K562 (cell line): ENCODE results near the gene ZNF716. TPM values are rescaled to one million over a fixed set of nuclear protein-coding genes. Genes with fewer than 3 reads are reported as not detected.
"Not testable (repeated sequence)": the region's sequence is repeated elsewhere in the genome, so short reads cannot be mapped to it uniquely, and the experiment has no call there.

Experiments
- ATAC-seq: fragments of 200-7000 bp; cut with Tn5 transposase; 3 replicates; pipeline ENCODE4 v1.9.1; 2020; ENCODE audit warnings: moderate library complexity
- BruUV-seq: library from RNA; stranded (reverse); fragments of 400-500 nt; replicated peaks from 2 replicates; lab custom pipeline; 2021; lab: Mats Ljungman, UMichigan
- CTCF ChIA-PET: fragments of 300-600 bp; formaldehyde crosslinking; extraction: SDS; loops from one replicate; lab custom pipeline; 2021; ENCODE audit warnings: low intra/inter-chr PET ratio; lab: Yijun Ruan, JAX
- POLR2A ChIA-PET: fragments of 300-600, 350-650 bp; sonication (Branson Sonifier 250); formaldehyde crosslinking; extraction: SDS; loops from one replicate; lab custom pipeline; 2021; ENCODE audit warnings: antibody characterized with exemption, inconsistent platforms; lab: Yijun Ruan, JAX
- DNase-seq, 4 experiments: peaks; one replicate each; pipeline versions ENCODE4 v3.0.0 to v3.0.0-alpha.2; 2011 to 2018; ENCODE audit warnings: low spot score in 3 of 4, mixed read lengths in 3 of 4; ENCODE audit errors: extremely low read depth in 1 of 4
- FAIRE-seq: peaks from 2 replicates; lab custom pipeline; 2011; peaks lifted over from hg19 to GRCh38; lab: Jason Lieb, UNC
- H2AFZ ChIP-seq: 2 replicates; pipeline ENCODE4 v1.6.0; 2011; ENCODE audit warnings: low read depth, low read length, control low read depth, inconsistent platforms
- H3K27ac ChIP-seq: fragments of 200-600 bp; 3 replicates; pipeline ENCODE4 v1.8.0; 2011; ENCODE audit warnings: low read depth, mild to moderate bottlenecking, control low read depth, inconsistent platforms, low read length, moderate library complexity, mixed read lengths; ENCODE audit errors: extremely low read depth
- H3K27me3 ChIP-seq, 2 experiments: fragments of 300-600 bp in 1 of 2; 2 replicates in 1 of 2; 3 replicates in 1 of 2; pipeline versions ENCODE4 v1.6.0 to v1.8.0; 2011; ENCODE audit warnings: inconsistent platforms in 2 of 2, low read length in 2 of 2, mild to moderate bottlenecking in 1 of 2, mixed read lengths in 1 of 2, moderate library complexity in 1 of 2; ENCODE audit not compliant: control insufficient read depth in 2 of 2, insufficient read depth in 2 of 2
- H3K36me3 ChIP-seq: fragments of 300-600 bp; 3 replicates; pipeline ENCODE4 v1.8.0; 2011; ENCODE audit warnings: mild to moderate bottlenecking, low read length, inconsistent platforms; ENCODE audit not compliant: control insufficient read depth, insufficient read depth
- H3K4me1 ChIP-seq, 2 experiments: fragments of 200-600 bp in 1 of 2; replicated peaks in 1 of 2; 2 replicates in 1 of 2; 3 replicates in 1 of 2; pipeline versions ENCODE4 v1.5.1 to v1.8.0; 2011; ENCODE audit warnings: inconsistent platforms in 2 of 2, low read length in 2 of 2, mild to moderate bottlenecking in 1 of 2, mixed read lengths in 1 of 2, moderate library complexity in 1 of 2; ENCODE audit not compliant: control insufficient read depth in 2 of 2, insufficient read depth in 2 of 2
- H3K4me2 ChIP-seq: 2 replicates; pipeline ENCODE4 v1.6.1; 2011; ENCODE audit warnings: low read length, control low read depth, inconsistent platforms, mixed read lengths; ENCODE audit not compliant: insufficient read depth
- H3K4me3 ChIP-seq: fragments of 200-600 bp; sonication (generic), shearing (Covaris generic); 2 replicates; pipeline ENCODE4 v1.5.1; 2016; ENCODE audit warnings: control low read depth, inconsistent platforms
- H3K79me2 ChIP-seq: fragments of 200-600 bp; 3 replicates; pipeline ENCODE4 v1.8.0; 2011; ENCODE audit warnings: low read length, inconsistent platforms; ENCODE audit not compliant: control insufficient read depth, insufficient read depth
- H3K9ac ChIP-seq, 2 experiments: 2 replicates each; pipeline versions ENCODE4 v1.6.0 to v1.6.1; 2011; ENCODE audit warnings: low read depth in 2 of 2, low read length in 2 of 2, control low read depth in 1 of 2, inconsistent platforms in 1 of 2, mild to moderate bottlenecking in 1 of 2, mixed read lengths in 1 of 2; ENCODE audit not compliant: insufficient read depth in 1 of 2
- H3K9me1 ChIP-seq: one replicate; pipeline ENCODE4 v1.6.0; 2011; ENCODE audit warnings: inconsistent platforms, mild to moderate bottlenecking, low read length, moderate library complexity; ENCODE audit not compliant: control insufficient read depth, insufficient read depth
- H3K9me3 ChIP-seq: replicated peaks from 2 replicates; pipeline ENCODE4 v1.5.1; 2011; ENCODE audit warnings: low read depth, low read length, inconsistent platforms; ENCODE audit not compliant: control insufficient read depth, insufficient read depth
- H4K20me1 ChIP-seq: replicated peaks from 2 replicates; pipeline ENCODE4 v1.6.1; 2011; ENCODE audit warnings: low read length, inconsistent platforms, mixed read lengths; ENCODE audit not compliant: control insufficient read depth, insufficient read depth
- CGGBP1 ChIP-seq: fragments of 250-450 bp; sonication (Bioruptor Pico); IDR thresholded peaks from 2 replicates; pipeline ENCODE4 v1.9.0; 2021; ENCODE audit warnings: mild to moderate bottlenecking
- KAT2B ChIP-seq: IDR thresholded peaks from one replicate; pipeline ENCODE4 v1.6.1; 2012; ENCODE audit warnings: low read depth, mild to moderate bottlenecking, control low read depth, inconsistent platforms, low read length, moderate library complexity
- MCM5 ChIP-seq: fragments of 450-650 bp; IDR thresholded peaks from 2 replicates; pipeline ENCODE4 v1.6.1; 2016; ENCODE audit warnings: low read depth
- MLX ChIP-seq, 2 experiments: fragments of 450-650 bp in 1 of 2; sonication (generic) in 1 of 2; formaldehyde crosslinking; conservative IDR thresholded peaks; 2 replicates each; pipeline versions ENCODE4 v1.4.0 to v1.8.1; 2020 to 2022; ENCODE audit warnings: mild to moderate bottlenecking in 1 of 2, missing genetic modification reagents in 1 of 2
- PTTG1 ChIP-seq: fragments of 450-650 bp; IDR thresholded peaks from 2 replicates; pipeline ENCODE4 v1.6.1; 2016; ENCODE audit warnings: low read depth, mild to moderate bottlenecking, missing genetic modification characterization, missing compliant biosample characterization
- YY1 ChIP-seq, 3 experiments: IDR thresholded peaks; 2 replicates each; pipeline ENCODE4 v1.6.1; 2011; ENCODE audit warnings: low read length in 2 of 3, mild to moderate bottlenecking in 2 of 3, moderate library complexity in 2 of 3, borderline replicate concordance in 1 of 3, control low read depth in 1 of 3, low read depth in 1 of 3; ENCODE audit not compliant: insufficient read depth in 3 of 3, insufficient replicate concordance in 2 of 3, control insufficient read depth in 1 of 3, insufficient read length in 1 of 3; ENCODE audit errors: extremely low read depth in 1 of 3
- WGBS: fragments of 100-300 bp; shearing (Covaris generic); methylation state at CpG from one replicate; pipeline ENCODE4 v1.1.6; 2016; ENCODE audit warnings: low coverage, mixed read lengths; ENCODE audit not compliant: insufficient coverage; ENCODE audit errors: missing lambda C conversion rate; 5-methylcytosine and 5-hydroxymethylcytosine counted together
- in situ Hi-C: fragments of 300-500 bp; cut with MboI; formaldehyde crosslinking; loops from 4 replicates; pipeline ENCODE4 v1.15.0; 2018; ENCODE audit warnings: inconsistent platforms, mixed read lengths
- intact Hi-C: fragments of 100-400 bp; cut with micrococcal nuclease; formaldehyde crosslinking; loops from 2 replicates; pipeline ENCODE4 v1.14.2; 2022
- polyA plus RNA-seq, 8 experiments: library from polyadenylated mRNA; depleted of rRNA in 4 of 8; stranded (reverse) in 5 of 8; unstranded in 3 of 8; fragments of >200 nt; fragmentation: Nextera tagmentation in 2 of 8; fragmentation: Illumina TruSeq in 1 of 8; extraction: Ambion mirVana in 2 of 8; extraction: Trizol in 1 of 8; gene quantifications; 2 replicates each; pipeline versions ENCODE4 v1.2.1 to v1.2.3, GENCODE V29; 2011 to 2014; ENCODE audit warnings: inconsistent platforms in 1 of 8, missing spikeins in 1 of 8
- total RNA-seq, 7 experiments: library from RNA; depleted of rRNA in 6 of 7; stranded (reverse); fragments of >200 nt in 6 of 7; fragmentation: Illumina TruSeq in 2 of 7; extraction: Trizol in 2 of 7; gene quantifications; 2 replicates each; pipeline versions ENCODE4 v1.2.1 to v1.2.3, GENCODE V29; 2011 to 2021; ENCODE audit warnings: low replicate concordance in 1 of 7

Gene ZNF716
- total and polyA plus RNA-seq, 9 of the 15 experiments (the other 6 are each of a cell fraction or from before 2014, with no cell fraction given), result not detected

GRCh38 chr7:57487957-57488356 is 38.0 kb downstream of the ZNF716 start (continued):
- no peak for TF ChIP-seq MLX (CRISPR knock-in tag; conservative IDR thresholded peaks at IDR 0.05)
- no peak for TF ChIP-seq YY1 (IDR thresholded peaks at IDR 0.05; ENCODE audit: borderline replicate concordance in 1 of 3, control insufficient read depth in 1 of 3, extremely low read depth in 1 of 3, insufficient read depth in 3 of 3, insufficient read length in 1 of 3, insufficient replicate concordance in 2 of 3, low read depth in 1 of 3, low read length in 2 of 3)
- TF ChIP-seq PTTG1, result no peak
- TF ChIP-seq CGGBP1 (CRISPR knock-in tag), result no peak
- no peak for TF ChIP-seq MCM5
- no peak for TF ChIP-seq KAT2B

GRCh38 chr7:57495111-57495510 is 45.1 kb downstream of the ZNF716 start:
- intact Hi-C loops, H3K9ac ChIP-seq, ATAC-seq, H3K4me3 ChIP-seq, H3K9me3 ChIP-seq, DNase-seq, H3K36me3 ChIP-seq, H3K27ac ChIP-seq, H2AFZ ChIP-seq, H3K9me1 ChIP-seq, BruUV-seq, POLR2A ChIA-PET, H4K20me1 ChIP-seq, CTCF ChIA-PET, H3K79me2 ChIP-seq, H3K27me3 ChIP-seq, H3K4me2 ChIP-seq, in situ Hi-C loops, H3K4me1 ChIP-seq, FAIRE-seq: not testable (repeated sequence)
- WGBS, result 2% methylated on average over 8 of the region's 8 CpGs
